Neural cell (in vitro differentiated cells): ENCODE measurements around the gene PSMA6. TPM values are rescaled to one million over a fixed set of nuclear protein-coding genes. Genes with fewer than 3 reads are reported as not detected.

Experiments
- H2AFZ ChIP-seq: fragments of 200-600, 300-800 bp; sonication (generic), shearing (Covaris generic); 2 replicates; pipeline ENCODE4 v1.6.0; 2014; ENCODE audit warnings: low read depth, mild to moderate bottlenecking, antibody characterized with exemption, low read length, moderate library complexity
- H3F3A ChIP-seq: fragments of 200-600 bp; shearing (Covaris generic); 2 replicates; pipeline ENCODE4 v1.6.1; 2016; ENCODE audit warnings: mild to moderate bottlenecking, moderate library complexity, mixed read lengths, antibody characterized with exemption, low read length; ENCODE audit not compliant: insufficient read depth, poor library complexity, severe bottlenecking
- H3K27ac ChIP-seq: fragments of 200-600, 300-800 bp; sonication (generic), shearing (Covaris generic); 2 replicates; pipeline ENCODE4 v1.5.1; 2014; ENCODE audit warnings: mild to moderate bottlenecking, low read length, moderate library complexity
- H3K27me3 ChIP-seq: fragments of 300-800, 200-600 bp; sonication (generic), shearing (Covaris generic); 2 replicates; pipeline ENCODE4 v1.6.0; 2014; ENCODE audit warnings: mild to moderate bottlenecking, low read depth, low read length, moderate library complexity; ENCODE audit not compliant: insufficient read depth
- H3K36me3 ChIP-seq: fragments of 300-800, 200-600 bp; sonication (generic), shearing (Covaris generic); 2 replicates; pipeline ENCODE4 v1.5.1; 2014; ENCODE audit warnings: mild to moderate bottlenecking, antibody characterized with exemption, low read length, moderate library complexity; ENCODE audit not compliant: insufficient read depth
- H3K4me2 ChIP-seq: fragments of 300-800, 200-600 bp; sonication (generic), shearing (Covaris generic); 2 replicates; pipeline ENCODE4 v1.6.0; 2014; ENCODE audit warnings: mild to moderate bottlenecking, low read length
- H3K4me3 ChIP-seq: fragments of 300-800, 200-600 bp; sonication (generic), shearing (Covaris generic); 2 replicates; pipeline ENCODE4 v1.5.1; 2014; ENCODE audit warnings: mild to moderate bottlenecking, low read length, moderate library complexity
- H3K79me2 ChIP-seq: fragments of 200-600 bp; shearing (Covaris generic); replicated peaks from 2 replicates; pipeline ENCODE4 v1.6.0; 2014; ENCODE audit warnings: mild to moderate bottlenecking, low read length, moderate library complexity; ENCODE audit not compliant: insufficient read depth
- H3K9ac ChIP-seq: fragments of 300-800, 200-600 bp; sonication (generic), shearing (Covaris generic); 2 replicates; pipeline ENCODE4 v1.6.1; 2016; ENCODE audit warnings: mild to moderate bottlenecking, low read length, mixed read lengths
- H3K9me2 ChIP-seq: fragments of 200-600 bp; shearing (Covaris generic); 2 replicates; pipeline ENCODE4 v1.6.1; 2016; ENCODE audit warnings: mild to moderate bottlenecking, low read length, mixed read lengths; ENCODE audit not compliant: insufficient read depth
- H3K9me3 ChIP-seq: fragments of 200-600, 300-800 bp; sonication (generic), shearing (Covaris generic); 2 replicates; pipeline ENCODE4 v1.6.1; 2016; ENCODE audit warnings: mild to moderate bottlenecking, mixed run types, low read length, moderate library complexity, mixed read lengths
- H4K20me1 ChIP-seq: fragments of 200-600 bp; shearing (Covaris generic); 2 replicates; pipeline ENCODE4 v1.6.1; 2016; ENCODE audit warnings: mild to moderate bottlenecking, mixed run types; ENCODE audit not compliant: insufficient read depth
- CTCF ChIP-seq: fragments of 450-650 bp; IDR thresholded peaks from 2 replicates; pipeline ENCODE4 v1.5.1; 2014; ENCODE audit warnings: antibody characterized with exemption, mild to moderate bottlenecking, moderate library complexity; ENCODE audit not compliant: poor library complexity, severe bottlenecking
- EP300 ChIP-seq: fragments of 450-650 bp; conservative IDR thresholded peaks from 2 replicates; pipeline ENCODE4 v1.6.1; 2014; ENCODE audit warnings: antibody characterized with exemption, mild to moderate bottlenecking, moderate library complexity; ENCODE audit not compliant: poor library complexity, severe bottlenecking
- EZH2 ChIP-seq: fragments of 200-600, 300-800 bp; shearing (Covaris generic), sonication (generic); IDR thresholded peaks from 2 replicates; pipeline ENCODE4 v1.6.1; 2014; ENCODE audit warnings: antibody characterized with exemption, low read length, borderline replicate concordance, mild to moderate bottlenecking; ENCODE audit not compliant: insufficient read depth, poor library complexity, severe bottlenecking
- MXI1 ChIP-seq: fragments of 450-650 bp; conservative IDR thresholded peaks from 2 replicates; pipeline ENCODE4 v1.6.1; 2014; ENCODE audit warnings: antibody characterized with exemption, mild to moderate bottlenecking; ENCODE audit not compliant: poor library complexity, severe bottlenecking
- POLR2AphosphoS5 ChIP-seq: IDR thresholded peaks from 2 replicates; pipeline ENCODE4 v1.6.1; 2012
- RAD21 ChIP-seq: fragments of 450-650 bp; conservative IDR thresholded peaks from 2 replicates; pipeline ENCODE4 v1.6.1; 2014; ENCODE audit warnings: antibody characterized with exemption, mild to moderate bottlenecking, moderate library complexity
- SMC3 ChIP-seq: fragments of 450-650 bp; conservative IDR thresholded peaks from 2 replicates; pipeline ENCODE4 v1.6.1; 2014; ENCODE audit warnings: antibody characterized with exemption, mild to moderate bottlenecking, moderate library complexity; ENCODE audit not compliant: poor library complexity
- TAF1 ChIP-seq: IDR thresholded peaks from 2 replicates; pipeline ENCODE4 v1.6.1; 2012; ENCODE audit warnings: low read depth
- polyA plus RNA-seq: library from polyadenylated mRNA; depleted of rRNA; stranded (reverse); fragments of >200 nt; gene quantifications from 2 replicates; pipeline ENCODE4 v1.2.3, GENCODE V29; 2014
- TF ChIP-seq, protein P1 (sequence below): IDR thresholded peaks from 2 replicates; pipeline ENCODE4 v1.6.1; 2012; ENCODE audit warnings: borderline replicate concordance

PSMA6 gene
- polyA plus RNA-seq, 1 donor from 2014 or later: 405 TPM

DNA sequence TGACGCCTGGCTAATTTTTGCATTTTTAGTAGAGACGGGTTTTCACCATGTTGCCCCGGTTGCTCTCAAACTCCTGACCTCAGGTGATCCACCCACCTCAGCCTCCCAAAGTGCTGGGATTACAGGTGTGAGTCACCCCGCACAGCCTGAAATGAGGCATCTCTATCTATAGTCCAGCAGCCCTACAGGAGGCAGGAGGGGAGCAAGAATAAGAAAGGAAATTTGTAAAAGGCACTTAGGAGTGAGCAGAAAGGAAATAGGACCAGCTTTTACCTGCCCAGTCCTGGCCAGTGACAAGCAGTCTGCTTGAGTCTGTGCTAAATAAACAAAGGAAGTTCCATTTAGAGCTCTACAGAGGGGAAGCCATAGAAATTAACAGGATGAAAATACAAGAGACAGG, 15.0 kb upstream of the PSMA6 start:
- no peak overlapping the region for H3K9ac ChIP-seq
- H3K4me3 ChIP-seq: no peak overlapping the region
- H3K27me3 ChIP-seq: no peaks in the 10 kb centered on the region
- no peak overlapping the region for H2AFZ ChIP-seq
- H3K4me2 ChIP-seq: no peak overlapping the region
- H3F3A ChIP-seq: no peaks in the 10 kb centered on the region
- H3K9me2 ChIP-seq: no peaks in the 10 kb centered on the region
- H3K27ac ChIP-seq: no peak overlapping the region
- no peaks in the 10 kb centered on the region for H4K20me1 ChIP-seq
- no peaks in the 10 kb centered on the region for H3K36me3 ChIP-seq
- no peaks in the 10 kb centered on the region for H3K9me3 ChIP-seq
- no peak for TF ChIP-seq CTCF
- TF ChIP-seq SMC3: no peak
- TF ChIP-seq TAF1: no peak
- TF ChIP-seq POLR2AphosphoS5: no peak
- no peak for TF ChIP-seq EP300
- no peak for TF ChIP-seq MXI1
- no peak for TF ChIP-seq RAD21
- TF ChIP-seq, protein P1, sequence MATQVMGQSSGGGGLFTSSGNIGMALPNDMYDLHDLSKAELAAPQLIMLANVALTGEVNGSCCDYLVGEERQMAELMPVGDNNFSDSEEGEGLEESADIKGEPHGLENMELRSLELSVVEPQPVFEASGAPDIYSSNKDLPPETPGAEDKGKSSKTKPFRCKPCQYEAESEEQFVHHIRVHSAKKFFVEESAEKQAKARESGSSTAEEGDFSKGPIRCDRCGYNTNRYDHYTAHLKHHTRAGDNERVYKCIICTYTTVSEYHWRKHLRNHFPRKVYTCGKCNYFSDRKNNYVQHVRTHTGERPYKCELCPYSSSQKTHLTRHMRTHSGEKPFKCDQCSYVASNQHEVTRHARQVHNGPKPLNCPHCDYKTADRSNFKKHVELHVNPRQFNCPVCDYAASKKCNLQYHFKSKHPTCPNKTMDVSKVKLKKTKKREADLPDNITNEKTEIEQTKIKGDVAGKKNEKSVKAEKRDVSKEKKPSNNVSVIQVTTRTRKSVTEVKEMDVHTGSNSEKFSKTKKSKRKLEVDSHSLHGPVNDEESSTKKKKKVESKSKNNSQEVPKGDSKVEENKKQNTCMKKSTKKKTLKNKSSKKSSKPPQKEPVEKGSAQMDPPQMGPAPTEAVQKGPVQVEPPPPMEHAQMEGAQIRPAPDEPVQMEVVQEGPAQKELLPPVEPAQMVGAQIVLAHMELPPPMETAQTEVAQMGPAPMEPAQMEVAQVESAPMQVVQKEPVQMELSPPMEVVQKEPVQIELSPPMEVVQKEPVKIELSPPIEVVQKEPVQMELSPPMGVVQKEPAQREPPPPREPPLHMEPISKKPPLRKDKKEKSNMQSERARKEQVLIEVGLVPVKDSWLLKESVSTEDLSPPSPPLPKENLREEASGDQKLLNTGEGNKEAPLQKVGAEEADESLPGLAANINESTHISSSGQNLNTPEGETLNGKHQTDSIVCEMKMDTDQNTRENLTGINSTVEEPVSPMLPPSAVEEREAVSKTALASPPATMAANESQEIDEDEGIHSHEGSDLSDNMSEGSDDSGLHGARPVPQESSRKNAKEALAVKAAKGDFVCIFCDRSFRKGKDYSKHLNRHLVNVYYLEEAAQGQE: no peak
- no peak for TF ChIP-seq EZH2
- no peaks in the 10 kb centered on the region for H3K79me2 ChIP-seq

DNA sequence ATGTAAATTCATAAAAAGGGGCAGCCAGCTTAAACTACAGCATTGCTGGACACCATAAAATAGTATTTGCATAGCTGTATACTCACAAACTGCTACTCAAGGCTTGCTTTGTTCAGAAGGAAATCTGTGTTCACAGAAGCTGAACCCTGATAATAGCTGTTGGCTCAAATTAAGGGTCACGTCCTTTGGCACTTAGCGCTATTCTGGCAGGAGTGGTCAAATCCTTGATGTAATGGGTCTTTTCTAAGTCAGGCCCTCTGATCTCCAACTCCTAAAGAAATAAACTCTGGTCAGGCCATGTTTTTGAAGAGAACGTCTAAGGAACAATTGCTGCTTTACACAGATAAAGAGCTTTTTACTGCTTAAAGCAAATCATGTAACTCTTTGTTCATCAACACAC, 12.8 kb upstream of the PSMA6 start:
- H3K79me2 ChIP-seq: no peaks in the 10 kb centered on the region
- TF ChIP-seq EZH2 (no peak), SMC3 (no peak), MXI1 (no peak), TAF1 (no peak), RAD21 (no peak), POLR2AphosphoS5 (no peak), EP300 (no peak), CTCF (no peak)
- TF ChIP-seq, protein P1: no peak
- no peak overlapping the region for H2AFZ ChIP-seq
- no peaks in the 10 kb centered on the region for H3K27me3 ChIP-seq
- no peak overlapping the region for H3K4me3 ChIP-seq
- H4K20me1 ChIP-seq: no peaks in the 10 kb centered on the region
- no peaks in the 10 kb centered on the region for H3F3A ChIP-seq
- no peaks in the 10 kb centered on the region for H3K9me3 ChIP-seq
- no peaks in the 10 kb centered on the region for H3K9me2 ChIP-seq
- H3K27ac ChIP-seq: no peak overlapping the region
- H3K4me2 ChIP-seq: no peak overlapping the region
- no peak overlapping the region for H3K9ac ChIP-seq
- H3K36me3 ChIP-seq: no peaks in the 10 kb centered on the region
